ENCODE data around the gene DNAJC13. TPM values are rescaled to one million over a fixed set of nuclear protein-coding genes. Genes with fewer than 3 reads are reported as not detected.

The DNAJC13 gene
- total RNA-seq, 1 experiment from 2014 or later: 28.8 TPM

GRCh38 chr3:132378048-132378762 is 39.1 kb upstream of the DNAJC13 start (continued):
- no peak for TF ChIP-seq MAX (IDR thresholded peaks at IDR 0.05)

GRCh38 chr3:132378846-132379245 is 38.5 kb upstream of the DNAJC13 start:
- H3K27ac ChIP-seq (ENCODE audit: low read depth, low read length): no peak overlapping the region
- no peaks in the 10 kb centered on the region for H3K36me3 ChIP-seq (ENCODE audit: control insufficient read depth in 1 of 2, insufficient read depth in 2 of 2, low read length in 2 of 2)
- ChIA-PET RAD21 (ENCODE audit: low non-redundant PET in 1 of 2, low total read pairs in 2 of 2, uncharacterized antibody in 2 of 2, unreplicated experiment in 2 of 2) (no interaction called here), POLR2A (no interaction called here), CTCF (no interaction called here)
- no peak for ATAC-seq
- intact Hi-C loops (cut with micrococcal nuclease): no loop called here
- no peaks in the 10 kb centered on the region for H3K9me3 ChIP-seq (ENCODE audit: control insufficient read depth in 1 of 2, insufficient read depth in 1 of 2, low read depth in 1 of 2, low read length in 2 of 2)
- H3K9ac ChIP-seq (ENCODE audit: low read length): no peak overlapping the region
- no peak overlapping the region for H2AFZ ChIP-seq (ENCODE audit: low read depth, low read length, poor library complexity, severe bottlenecking)
- H3K4me1 ChIP-seq (ENCODE audit: control insufficient read depth in 1 of 2, insufficient read depth in 2 of 2, low read length in 2 of 2): no peaks in the 10 kb centered on the region
- TF ChIP-seq ZNF274 (IDR thresholded peaks at IDR 0.05; ENCODE audit: low read depth, low read length) (no peak), POLR2AphosphoS5 (IDR thresholded peaks at IDR 0.05; ENCODE audit: low read depth, low read length) (no peak), SRF (IDR thresholded peaks at IDR 0.05; ENCODE audit: low read depth) (no peak), ZBTB33 (IDR thresholded peaks at IDR 0.05; ENCODE audit: extremely low read depth, insufficient replicate concordance, low read length) (no peak)
- no peak overlapping the region for H3K4me3 ChIP-seq (replicated peaks in 1 of 2; ENCODE audit: low read depth in 1 of 2, low read length in 2 of 2)
- H3K4me2 ChIP-seq (ENCODE audit: low read length): no peak overlapping the region
- H3K79me2 ChIP-seq (ENCODE audit: insufficient read depth, low read length): no peaks in the 10 kb centered on the region
- DNase-seq (ENCODE audit: low read depth, low spot score): no peak
- BruUV-seq (replicated peaks): no TSS peak
- no peaks in the 10 kb centered on the region for H4K20me1 ChIP-seq (ENCODE audit: insufficient read depth)
- H3K9me2 ChIP-seq (ENCODE audit: insufficient read depth): no peaks in the 10 kb centered on the region
- H3K27me3 ChIP-seq (ENCODE audit: insufficient read depth, low read length): no peaks in the 10 kb centered on the region
